Right ventricle myocardium inferior (tissue), 1 donor: ENCODE results near the gene SPEF1. TPM values are rescaled to one million over a fixed set of nuclear protein-coding genes. Genes with fewer than 3 reads are reported as not detected.

Experiments used
- ATAC-seq: fragments of 200-7000 bp; cut with Tn5 transposase; one replicate; pipeline ENCODE4 v1.9.1; 2020; ENCODE audit warnings: mild to moderate bottlenecking, moderate library complexity
- DNase-seq: peaks from one replicate; pipeline ENCODE4 v3.0.0; 2021; ENCODE audit errors: missing footprints
- intact Hi-C: fragments of 100-400 bp; cut with DNase I; formaldehyde crosslinking; loops from one replicate; pipeline ENCODE4 v1.11.0; 2022
- total RNA-seq: library from RNA; stranded (reverse); fragmentation: NEBNext Ultra II Directional; extraction: Animal tissue kit (Norgen Biotek cat#: 25700); gene quantifications from one replicate; pipeline ENCODE4 v1.2.1, GENCODE V29; 2021
- donor health status: DM: no; HTN: yes; CAD: no; lungs with severe emphysema.

Gene SPEF1
- total RNA-seq, 1 donor from 2014 or later, result 0.14 TPM

DNA sequence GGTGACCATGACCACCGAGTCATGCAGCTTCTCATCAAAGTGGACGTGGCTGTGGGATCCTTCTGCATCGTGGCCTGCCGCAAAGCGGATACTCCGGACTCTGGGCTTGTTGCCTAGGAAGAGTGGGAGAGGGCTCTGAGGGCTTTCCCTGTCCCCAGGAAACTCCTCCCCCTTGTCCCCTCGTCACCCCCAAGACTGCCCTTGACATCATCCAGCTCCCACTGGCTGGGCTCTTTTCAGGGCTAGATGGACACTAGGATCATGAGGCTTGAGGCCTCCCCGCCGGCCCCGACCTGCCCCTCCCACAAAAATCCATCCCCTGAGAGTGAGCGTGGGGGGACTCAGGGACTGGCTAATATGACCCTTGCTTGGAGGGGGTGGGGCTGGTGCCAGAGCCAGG is 22.7 kb downstream of the SPEF1 start:
- peak; percentile 35 for ATAC-seq
- intact Hi-C loops, result loop anchor here (5.0 kb wide), 1 partner anchor 461 kb away; no protein-coding TSS in a partner anchor
- peak; percentile 56 for DNase-seq

DNA sequence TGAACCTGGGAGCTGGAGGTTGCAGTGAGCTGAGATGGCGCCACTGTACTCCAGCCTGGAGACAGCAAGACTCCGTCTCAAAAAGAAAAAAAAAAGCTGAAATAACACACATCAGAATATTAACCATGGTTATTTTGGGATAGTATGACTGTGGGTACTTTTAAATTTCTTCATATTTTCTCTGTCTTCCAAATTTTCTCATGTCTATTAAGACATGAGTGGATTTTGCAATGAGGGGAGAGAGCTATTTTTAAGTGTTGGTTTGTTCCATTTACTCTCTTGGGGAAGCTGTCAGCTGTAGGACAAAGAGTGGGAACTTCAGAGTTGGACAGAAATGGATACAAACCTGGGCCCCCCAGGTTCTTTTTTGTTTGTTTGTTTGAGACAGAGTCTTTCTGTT is 24.0 kb downstream of the SPEF1 start:
- intact Hi-C loops, result loop anchor here (5.0 kb wide), 1 partner anchor 460 kb away; no protein-coding TSS in a partner anchor
- ATAC-seq (no peak), DNase-seq (no peak)

DNA sequence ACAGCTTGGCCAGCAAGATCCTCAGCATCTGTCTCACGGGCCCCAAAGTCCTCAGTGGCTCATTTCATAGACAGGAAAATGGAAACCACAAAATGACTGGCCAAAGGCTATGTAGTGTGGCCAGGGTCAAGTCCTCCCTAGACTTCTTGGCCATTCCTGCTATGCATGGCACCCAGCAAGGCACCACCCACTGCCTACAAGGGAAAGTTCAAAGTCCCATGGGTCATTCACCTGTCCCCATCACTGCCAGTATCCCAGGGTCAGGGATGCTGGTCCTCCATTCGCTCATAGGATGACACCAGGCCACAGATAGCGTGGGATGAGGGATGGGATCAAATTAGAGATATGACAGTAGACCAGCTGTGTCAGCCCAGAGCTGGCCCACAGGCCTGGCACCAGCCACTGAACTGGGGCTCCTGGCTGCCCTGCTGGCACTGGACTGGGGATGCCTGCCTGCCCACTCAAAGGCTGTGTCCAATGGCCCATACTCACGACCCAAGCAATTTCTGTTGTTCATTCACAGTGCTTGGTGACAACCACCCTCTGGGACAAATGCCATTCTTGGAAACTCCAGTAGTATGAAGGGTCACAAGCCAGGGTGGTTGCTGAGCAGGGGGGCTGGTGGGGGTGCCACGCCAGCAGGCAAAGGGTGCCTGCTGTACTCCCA is 25.3 kb downstream of the SPEF1 start:
- intact Hi-C loops, result loop anchor here (5.0 kb wide), 1 partner anchor 459 kb away; no protein-coding TSS in a partner anchor
- ATAC-seq (no peak), DNase-seq (peak; percentile 55)

DNA sequence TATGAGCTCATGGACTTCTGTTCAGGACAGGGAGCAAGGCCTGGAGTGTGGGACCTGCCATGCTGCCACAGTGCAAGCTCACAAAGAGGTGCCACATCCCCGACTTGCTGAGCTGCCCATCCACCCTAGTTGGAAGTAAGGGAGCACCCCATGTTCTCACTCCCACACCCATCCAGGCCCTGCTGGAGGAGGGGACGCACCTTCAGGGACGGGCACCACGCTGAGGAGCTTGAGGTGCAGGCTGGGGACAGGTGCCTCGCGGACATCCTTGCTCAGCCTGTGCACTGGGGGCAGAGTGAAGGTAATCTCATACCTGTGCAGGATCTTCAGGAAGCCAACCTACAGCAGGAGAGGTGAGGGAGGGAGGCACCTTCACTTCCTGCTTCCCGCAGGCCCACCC is 26.0 kb downstream of the SPEF1 start:
- intact Hi-C loops, result loop anchor here (5.0 kb wide), 1 partner anchor 458 kb away; no protein-coding TSS in a partner anchor
- ATAC-seq (no peak), DNase-seq (no peak)

DNA sequence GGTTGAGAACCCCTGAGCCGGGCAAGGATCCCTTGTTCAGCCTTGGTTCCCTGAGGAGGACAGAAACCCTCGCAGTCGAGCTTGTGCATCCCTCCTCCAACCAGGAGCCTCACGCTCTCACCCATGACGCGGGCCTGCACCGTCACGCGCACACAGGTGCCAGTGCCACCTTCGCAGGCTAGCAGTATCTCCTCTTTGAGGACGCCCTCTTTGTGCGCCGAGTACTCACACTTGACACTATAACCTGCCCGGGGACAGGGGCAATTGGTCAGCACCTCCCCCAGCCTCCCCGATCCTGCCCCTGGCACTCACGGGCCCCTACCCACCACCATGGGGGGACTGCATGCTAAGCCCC is 27.0 kb downstream of the SPEF1 start:
- DNase-seq, result no peak
- intact Hi-C loops, result no loop called here
- ATAC-seq, result no peak

DNA sequence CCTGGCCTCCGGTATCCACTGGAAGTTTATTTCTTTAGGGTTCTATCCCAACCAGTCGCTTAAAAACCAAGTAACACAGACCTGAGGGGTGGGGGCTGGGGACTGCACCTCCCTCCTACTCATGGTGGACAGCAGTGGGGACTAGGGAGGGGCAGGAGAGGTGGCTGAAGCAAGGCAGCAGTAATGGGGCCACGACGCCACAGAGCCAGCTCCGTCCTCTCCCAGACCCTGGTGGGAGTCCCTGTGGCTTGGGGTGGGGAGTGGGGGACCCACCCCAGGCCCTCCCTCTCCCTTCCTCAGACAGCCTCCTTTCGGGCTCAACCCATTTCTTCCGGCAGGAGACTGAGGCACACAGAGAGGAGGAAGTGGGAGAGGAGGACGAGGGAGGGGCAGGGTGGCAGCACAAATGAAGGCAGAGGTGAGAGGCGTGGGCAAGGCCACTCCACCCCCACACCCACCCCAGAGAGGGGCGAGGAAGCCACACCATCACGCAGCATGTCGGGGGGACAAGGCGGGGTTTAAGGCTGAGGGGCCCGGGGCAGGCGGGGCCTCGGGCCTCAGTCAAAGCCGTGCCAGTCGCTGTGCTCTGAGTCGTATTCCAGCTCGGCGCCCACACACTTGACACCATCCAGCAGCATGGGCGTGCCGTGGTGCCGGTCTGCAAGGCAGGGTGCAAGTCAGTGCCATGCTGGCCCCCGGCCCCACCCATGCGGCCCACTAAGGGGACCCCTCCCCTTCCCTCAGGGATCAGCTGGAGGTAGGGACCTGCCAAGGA is 27.6 kb downstream of the SPEF1 start:
- intact Hi-C loops, result no loop called here
- DNase-seq, result no peak
- ATAC-seq, result peak; percentile 1

DNA sequence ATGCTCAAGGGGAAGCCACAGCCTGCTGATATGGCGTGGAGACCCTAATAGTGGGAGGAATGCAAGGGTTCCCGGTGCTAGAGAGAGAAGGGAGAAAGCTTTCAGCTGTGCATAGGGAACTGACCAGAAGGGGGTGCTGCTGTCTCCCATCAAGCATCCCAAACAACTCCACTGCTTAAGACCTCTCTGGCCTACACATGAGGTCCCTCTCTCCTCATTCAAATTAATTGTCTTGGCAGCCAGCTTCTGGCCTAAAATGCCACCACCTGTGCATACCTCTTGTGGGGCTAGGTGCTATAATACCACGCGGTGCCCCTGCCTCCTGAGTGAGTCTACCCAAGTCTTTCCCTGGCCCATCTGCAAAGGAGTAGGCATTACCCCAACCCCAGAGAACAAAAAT is 28.1 kb downstream of the SPEF1 start:
- ATAC-seq, result peak; percentile 65
- no peak for DNase-seq
- intact Hi-C loops, result no loop called here

DNA sequence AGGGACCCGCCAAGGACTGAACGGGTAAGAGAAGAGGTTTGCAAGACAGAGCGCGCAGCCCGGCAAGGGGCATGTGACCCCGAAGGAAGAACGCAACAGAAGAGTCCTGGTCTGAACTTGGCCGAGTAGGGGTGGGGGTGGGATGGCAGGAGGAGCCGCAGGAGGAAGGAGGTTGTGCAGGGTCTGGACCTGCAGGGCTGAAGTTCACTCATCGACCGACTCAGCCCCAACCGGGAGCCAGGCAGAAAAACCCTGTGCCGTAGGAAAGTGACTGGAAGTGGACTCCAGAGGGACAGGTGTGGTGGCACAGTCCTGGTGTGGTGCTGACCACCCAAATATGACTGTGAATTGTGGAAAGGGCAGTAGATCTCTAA is 28.9 kb downstream of the SPEF1 start:
- intact Hi-C loops, result no loop called here
- ATAC-seq, result peak; percentile 9
- no peak for DNase-seq

DNA sequence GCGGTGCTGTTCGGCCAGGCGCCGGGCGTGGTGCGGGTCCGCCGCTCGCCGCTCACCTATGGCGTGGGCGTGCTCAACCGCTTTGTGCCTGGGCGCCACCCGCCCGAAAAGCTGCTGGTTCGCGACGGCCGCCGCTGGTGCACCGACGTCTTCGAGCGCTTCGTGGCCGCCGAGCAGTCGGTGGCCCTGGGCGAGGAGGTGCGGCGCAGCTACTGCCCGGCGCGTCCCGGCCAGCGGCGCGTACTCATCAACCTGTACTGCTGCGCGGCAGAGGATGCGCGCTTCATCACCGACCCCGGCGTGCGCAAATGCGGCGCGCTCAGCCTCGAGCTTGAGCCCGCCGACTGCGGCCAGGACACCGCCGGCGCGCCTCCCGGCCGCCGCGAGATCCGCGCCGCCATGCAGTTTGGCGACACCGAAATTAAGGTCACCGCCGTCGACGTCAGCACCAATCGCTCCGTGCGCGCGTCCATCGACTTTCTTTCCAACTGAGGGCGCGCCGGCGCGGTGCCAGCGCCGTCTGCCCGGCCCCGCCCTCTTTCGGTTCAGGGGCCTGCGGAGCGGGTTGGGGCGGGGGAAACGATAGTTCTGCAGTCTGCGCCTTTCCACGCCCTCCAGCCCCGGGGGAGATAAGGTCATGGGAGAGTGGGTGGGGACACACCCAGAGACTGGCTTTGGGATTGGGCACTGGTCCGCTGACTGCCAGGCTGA is 29.4 kb downstream of the SPEF1 start:
- DNase-seq (peak; percentile 77), ATAC-seq (peak; percentile 40)
- intact Hi-C loops, result no loop called here

DNA sequence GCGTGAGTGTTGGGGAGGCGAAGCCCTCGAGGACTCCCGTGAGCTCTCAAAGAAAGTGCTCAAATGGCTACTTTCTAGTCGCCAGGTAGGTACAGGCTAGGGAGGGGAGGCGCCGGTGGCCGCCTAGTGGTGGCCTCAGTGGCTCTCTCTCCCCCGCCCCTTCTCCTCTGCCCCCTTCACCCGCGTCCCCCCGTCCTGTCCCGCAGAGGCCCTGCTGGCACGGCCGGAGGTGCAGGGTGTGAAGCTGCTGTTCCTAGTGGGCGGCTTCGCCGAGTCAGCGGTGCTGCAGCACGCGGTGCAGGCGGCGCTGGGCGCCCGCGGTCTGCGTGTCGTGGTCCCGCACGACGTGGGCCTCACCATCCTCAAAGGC is 30.0 kb downstream of the SPEF1 start:
- intact Hi-C loops, result no loop called here
- DNase-seq (no peak), ATAC-seq (no peak)

DNA sequence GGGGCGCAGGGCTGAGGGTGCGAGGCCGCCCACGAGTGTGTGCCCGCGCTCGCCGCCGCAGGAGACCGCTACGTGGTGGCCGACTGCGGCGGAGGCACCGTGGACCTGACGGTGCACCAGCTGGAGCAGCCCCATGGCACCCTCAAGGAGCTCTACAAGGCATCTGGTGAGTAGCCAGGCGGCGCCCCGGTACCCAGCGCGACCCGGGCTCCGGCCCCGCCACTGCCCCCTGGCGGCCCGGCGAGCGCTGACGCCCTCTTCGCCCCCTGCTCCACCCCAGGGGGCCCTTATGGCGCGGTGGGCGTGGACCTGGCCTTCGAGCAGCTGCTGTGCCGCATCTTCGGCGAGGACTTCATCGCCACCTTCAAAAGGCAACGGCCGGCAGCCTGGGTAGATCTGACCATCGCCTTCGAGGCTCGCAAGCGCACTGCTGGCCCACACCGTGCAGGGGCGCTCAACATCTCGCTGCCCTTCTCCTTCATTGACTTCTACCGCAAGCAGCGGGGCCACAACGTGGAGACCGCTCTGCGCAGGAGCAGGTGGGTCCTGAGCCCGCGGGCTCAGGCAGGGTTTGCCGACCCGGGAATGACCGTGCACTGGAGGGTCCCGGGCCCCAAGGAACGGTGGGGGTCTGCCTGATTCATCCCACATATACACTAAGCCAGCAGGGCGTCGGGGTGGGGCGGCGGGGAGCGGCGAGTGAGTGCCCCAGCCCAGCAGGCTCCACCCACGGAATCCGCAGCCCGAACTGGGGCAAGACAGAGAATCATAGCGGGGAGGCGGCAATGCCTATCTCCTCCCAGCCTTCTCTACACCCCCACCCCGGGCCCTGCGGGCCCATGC is 31.3 kb downstream of the SPEF1 start:
- intact Hi-C loops, result no loop called here
- DNase-seq (peak; percentile 64), ATAC-seq (no peak)

DNA sequence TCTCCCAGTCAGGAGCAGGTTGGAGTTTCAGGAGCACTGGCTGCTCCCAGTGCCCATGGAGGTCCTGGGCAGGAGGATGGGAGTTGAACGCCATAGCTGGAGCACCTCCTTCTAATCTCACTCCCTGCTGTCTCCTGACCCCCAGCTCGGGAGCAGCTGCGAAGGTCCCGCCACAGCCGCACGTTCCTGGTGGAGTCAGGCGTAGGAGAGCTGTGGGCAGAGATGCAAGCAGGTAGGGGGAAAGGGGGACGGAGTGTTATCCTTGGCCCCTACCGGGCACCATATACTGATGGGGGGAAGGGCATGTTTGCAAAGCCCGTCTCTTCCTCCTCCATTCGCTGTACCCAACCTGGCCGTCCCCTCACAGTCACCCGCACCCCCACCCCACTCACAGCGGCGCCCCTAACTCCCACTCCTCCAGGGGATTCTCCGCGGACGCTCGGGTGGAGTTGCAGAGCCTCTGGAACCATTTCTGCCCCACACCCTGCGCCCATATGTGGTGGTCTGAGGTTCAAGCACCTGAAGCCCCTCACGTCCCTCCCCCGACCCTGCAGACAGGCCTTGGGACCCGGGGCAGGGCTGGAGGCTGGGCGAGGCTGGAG is 32.1 kb downstream of the SPEF1 start:
- ATAC-seq (no peak), DNase-seq (peak; percentile 44)
- intact Hi-C loops, result no loop called here

DNA sequence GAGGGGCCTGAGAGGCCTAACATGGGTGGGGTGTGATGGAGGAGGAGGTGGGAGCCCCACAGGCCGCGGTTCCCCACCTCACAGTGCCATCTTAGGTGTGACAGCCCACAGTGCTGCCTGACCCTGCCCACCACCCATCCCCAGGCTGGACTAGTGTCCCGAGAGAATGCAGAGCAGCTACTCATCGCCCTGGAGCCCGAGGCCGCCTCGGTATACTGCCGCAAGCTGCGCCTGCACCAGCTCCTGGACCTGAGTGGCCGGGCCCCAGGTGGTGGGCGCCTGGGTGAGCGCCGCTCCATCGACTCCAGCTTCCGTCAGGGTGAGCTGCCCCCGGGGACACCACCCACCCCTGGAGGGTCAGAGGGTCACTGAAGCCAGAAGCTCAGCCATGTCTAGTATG is 33.2 kb downstream of the SPEF1 start:
- DNase-seq (no peak), ATAC-seq (no peak)
- intact Hi-C loops, result no loop called here

DNA sequence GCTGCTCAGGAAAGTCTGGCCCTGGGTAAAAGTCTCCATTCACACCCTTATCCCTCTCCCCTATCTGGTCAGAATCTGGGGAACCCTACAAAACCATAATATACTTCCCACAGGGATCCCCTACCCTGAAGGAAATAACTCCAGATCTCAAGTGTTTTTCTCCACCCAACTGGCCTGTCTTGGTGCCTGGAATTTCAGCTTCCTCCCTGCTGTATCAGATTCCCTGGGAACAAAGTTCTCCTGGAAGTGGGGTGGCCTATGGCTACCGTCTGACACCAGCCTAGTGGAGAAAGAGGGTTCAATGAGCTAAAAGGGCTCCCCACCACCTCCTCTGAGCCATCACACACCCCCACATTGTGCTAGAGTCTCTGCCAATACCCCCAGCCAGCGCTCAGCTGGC is 33.8 kb downstream of the SPEF1 start:
- no peak for DNase-seq
- ATAC-seq, result no peak
- intact Hi-C loops, result no loop called here

DNA sequence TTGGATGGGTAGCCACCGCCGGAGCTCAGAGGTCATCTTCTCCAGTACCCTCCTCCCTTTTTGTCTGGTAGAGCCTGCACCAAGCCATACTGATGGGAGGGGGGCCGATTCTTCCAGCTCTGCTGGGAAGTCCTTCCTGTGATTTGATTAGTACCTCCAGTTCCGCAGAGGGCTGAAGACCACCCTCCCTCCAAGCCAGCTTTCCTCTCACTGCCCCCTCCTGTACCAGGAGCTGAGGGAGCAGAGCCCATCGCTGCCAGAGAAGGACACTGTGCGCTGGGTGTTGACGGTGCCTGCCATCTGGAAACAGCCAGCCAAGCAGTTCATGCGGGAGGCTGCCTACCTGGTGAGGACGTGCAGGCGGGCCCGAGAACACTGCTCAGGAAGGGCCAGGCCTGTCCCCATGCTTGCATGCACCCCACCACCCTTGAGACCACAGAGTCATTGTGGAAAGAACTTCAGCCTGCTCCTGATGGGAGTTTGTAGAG is 35.5 kb downstream of the SPEF1 start:
- DNase-seq, result no peak

DNA sequence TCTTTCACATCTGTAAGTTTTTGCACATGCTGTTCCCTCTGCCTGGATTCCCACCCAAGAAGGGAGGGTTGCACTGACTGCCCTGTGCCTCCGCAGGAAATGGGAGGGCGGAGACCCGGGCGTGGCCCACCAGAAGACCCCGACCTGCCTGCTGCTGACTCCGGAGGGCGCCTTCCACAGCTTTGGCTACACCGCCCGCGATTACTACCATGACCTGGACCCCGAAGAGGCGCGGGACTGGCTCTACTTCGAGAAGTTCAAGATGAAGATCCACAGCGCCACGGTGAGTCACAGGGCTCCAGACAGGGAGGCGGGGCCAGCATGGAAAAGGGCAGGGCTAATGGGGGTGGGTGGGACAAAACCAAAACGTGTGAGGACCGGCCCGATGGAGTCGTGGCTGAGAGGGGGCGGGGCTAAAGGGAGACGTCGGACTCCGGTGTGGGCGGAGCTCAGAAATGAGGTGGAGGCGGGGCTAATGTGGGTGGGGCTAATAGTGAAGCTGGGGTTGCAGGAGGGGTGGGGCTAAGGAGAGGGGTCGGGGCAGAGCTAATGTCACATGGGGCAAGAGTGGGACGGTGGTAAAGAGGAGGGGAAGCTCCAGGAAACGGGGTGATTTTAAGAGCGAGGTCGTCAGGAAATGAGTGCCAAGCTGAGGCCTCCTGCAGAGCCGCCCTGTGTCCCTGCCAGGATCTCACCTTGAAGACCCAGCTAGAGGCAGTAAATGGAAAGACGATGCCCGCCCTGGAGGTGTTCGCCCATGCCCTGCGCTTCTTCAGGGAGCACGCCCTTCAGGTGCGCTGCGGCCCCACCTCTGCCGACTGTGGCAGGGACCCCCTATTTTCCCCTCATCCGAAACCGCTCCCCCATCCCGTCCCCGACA is 36.2 kb downstream of the SPEF1 start:
- ATAC-seq, result peak; percentile 44
- intact Hi-C loops, result no loop called here

More for the DNA sequence above, 35.5 kb downstream of the SPEF1 start:
- intact Hi-C loops, result no loop called here
- no peak for ATAC-seq

DNA sequence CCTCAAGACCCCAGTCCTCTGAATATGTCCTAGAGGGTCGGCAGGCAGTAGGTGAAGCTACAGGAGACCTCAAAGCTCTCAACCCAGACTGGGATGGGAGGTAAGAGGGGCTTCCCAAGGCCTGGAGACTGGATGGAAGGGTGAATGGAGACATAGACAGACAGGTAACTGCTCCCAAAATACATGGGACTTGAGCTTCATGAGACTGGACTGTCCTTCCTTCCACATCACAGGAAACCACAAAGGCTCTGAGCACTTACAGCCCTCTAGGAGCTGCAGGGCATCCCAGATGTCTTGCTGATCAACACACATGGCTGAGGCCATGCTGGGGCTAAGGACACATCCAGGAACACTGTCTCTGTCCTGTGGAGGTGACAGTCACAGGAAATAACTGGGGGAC is 37.2 kb downstream of the SPEF1 start:
- no peak for ATAC-seq
- intact Hi-C loops, result no loop called here
- DNase-seq, result no peak

More for the DNA sequence above, 36.2 kb downstream of the SPEF1 start:
- peak; percentile 87 for DNase-seq
